Neural crest cell (in vitro differentiated cells): ENCODE results near the gene TBL2. TPM values are rescaled to one million over a fixed set of nuclear protein-coding genes. Genes with fewer than 3 reads are reported as not detected.

Experiments
- DNase-seq: peaks from one replicate; pipeline ENCODE4 v3.0.0; 2021; ENCODE audit warnings: low read depth, mixed read lengths, low spot score
- H3K27ac Mint-ChIP-seq: one replicate; pipeline ENCODE4 v1.8.0; 2021; ENCODE audit warnings: mild to moderate bottlenecking, mixed read lengths; ENCODE audit not compliant: unreplicated experiment
- H3K27me3 Mint-ChIP-seq: 2 replicates; pipeline ENCODE4 v1.8.0; 2021; ENCODE audit warnings: low read depth, mild to moderate bottlenecking, mixed read lengths
- H3K36me3 Mint-ChIP-seq: 2 replicates; pipeline ENCODE4 v1.8.0; 2021; ENCODE audit warnings: low read depth, mild to moderate bottlenecking, mixed read lengths
- H3K4me1 Mint-ChIP-seq: 2 replicates; pipeline ENCODE4 v1.8.0; 2021; ENCODE audit warnings: mixed read lengths
- H3K4me3 Mint-ChIP-seq: one replicate; pipeline ENCODE4 v1.8.0; 2021; ENCODE audit warnings: mild to moderate bottlenecking, mixed read lengths
- H3K9me3 Mint-ChIP-seq: 2 replicates; pipeline ENCODE4 v1.8.0; 2021; ENCODE audit warnings: mixed read lengths
- total RNA-seq: library from RNA; stranded (reverse); gene quantifications from 2 replicates; pipeline ENCODE4 v1.2.1, GENCODE V29; 2021
- TF ChIP-seq, protein P1 (sequence below): fragments of 200-600 bp; sonication (generic); conservative IDR thresholded peaks from 2 replicates; pipeline ENCODE4 v1.5.0; 2021; ENCODE audit warnings: antibody characterized with exemption, mild to moderate bottlenecking

Gene TBL2
- total RNA-seq, 1 donor from 2014 or later: 45.6 TPM

DNA sequence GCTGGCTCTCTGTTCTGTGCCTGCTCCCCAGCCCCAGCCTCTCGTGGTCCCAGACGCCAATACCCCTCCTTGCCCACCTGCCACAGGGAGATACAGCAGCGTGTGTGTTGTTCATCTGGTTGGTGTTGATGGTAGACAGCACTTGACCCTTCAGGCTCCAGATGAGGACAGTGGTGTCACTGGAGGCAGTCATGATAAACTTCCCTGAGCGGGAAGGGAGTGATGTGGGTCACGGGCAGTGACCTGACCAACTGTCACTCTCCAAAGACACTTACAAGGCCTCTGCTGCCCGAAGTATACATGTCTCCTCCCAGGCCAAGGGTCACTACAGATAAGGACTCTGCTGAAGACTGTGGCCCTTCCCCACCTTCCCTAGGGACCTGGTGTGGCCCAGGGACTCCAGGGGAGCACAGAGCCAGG lies 5.6 kb downstream of the TBL2 start:
- H3K27me3 Mint-ChIP-seq: no peaks in the 10 kb centered on the region
- TF ChIP-seq, protein P1, sequence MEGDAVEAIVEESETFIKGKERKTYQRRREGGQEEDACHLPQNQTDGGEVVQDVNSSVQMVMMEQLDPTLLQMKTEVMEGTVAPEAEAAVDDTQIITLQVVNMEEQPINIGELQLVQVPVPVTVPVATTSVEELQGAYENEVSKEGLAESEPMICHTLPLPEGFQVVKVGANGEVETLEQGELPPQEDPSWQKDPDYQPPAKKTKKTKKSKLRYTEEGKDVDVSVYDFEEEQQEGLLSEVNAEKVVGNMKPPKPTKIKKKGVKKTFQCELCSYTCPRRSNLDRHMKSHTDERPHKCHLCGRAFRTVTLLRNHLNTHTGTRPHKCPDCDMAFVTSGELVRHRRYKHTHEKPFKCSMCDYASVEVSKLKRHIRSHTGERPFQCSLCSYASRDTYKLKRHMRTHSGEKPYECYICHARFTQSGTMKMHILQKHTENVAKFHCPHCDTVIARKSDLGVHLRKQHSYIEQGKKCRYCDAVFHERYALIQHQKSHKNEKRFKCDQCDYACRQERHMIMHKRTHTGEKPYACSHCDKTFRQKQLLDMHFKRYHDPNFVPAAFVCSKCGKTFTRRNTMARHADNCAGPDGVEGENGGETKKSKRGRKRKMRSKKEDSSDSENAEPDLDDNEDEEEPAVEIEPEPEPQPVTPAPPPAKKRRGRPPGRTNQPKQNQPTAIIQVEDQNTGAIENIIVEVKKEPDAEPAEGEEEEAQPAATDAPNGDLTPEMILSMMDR: no peak
- no peak overlapping the region for H3K4me3 Mint-ChIP-seq
- H3K9me3 Mint-ChIP-seq: no peaks in the 10 kb centered on the region
- H3K27ac Mint-ChIP-seq: no peak overlapping the region
- peaks cover 16% of the 10 kb centered on the region for H3K36me3 Mint-ChIP-seq
- H3K4me1 Mint-ChIP-seq: peaks cover 13% of the 10 kb centered on the region
- DNase-seq: no peak

DNA sequence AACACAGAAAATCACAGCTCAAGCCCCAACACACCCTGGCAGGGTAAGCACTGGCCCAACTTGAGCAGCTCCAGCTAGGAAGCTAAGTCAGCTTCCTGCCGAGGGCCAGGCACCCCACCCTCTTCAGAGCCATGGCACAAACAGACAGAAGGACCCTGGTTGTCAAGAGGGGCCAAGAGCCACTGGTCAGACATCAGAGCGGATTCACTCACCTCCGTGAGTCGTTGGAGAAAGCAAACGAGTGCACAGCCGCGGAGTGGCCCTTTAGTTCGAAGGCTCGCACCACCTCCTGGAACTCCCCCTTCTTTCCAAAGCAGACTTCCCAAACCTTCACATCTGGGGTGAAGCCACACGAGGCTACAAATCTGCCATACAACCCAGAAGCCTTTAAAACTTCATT lies 7.4 kb downstream of the TBL2 start:
- peaks cover 14% of the 10 kb centered on the region for H3K36me3 Mint-ChIP-seq
- peaks cover 3% of the 10 kb centered on the region for H3K27me3 Mint-ChIP-seq
- H3K4me1 Mint-ChIP-seq: no peaks in the 10 kb centered on the region
- TF ChIP-seq, protein P1: no peak
- H3K9me3 Mint-ChIP-seq: no peaks in the 10 kb centered on the region
- no peak overlapping the region for H3K27ac Mint-ChIP-seq
- DNase-seq: no peak
- H3K4me3 Mint-ChIP-seq: no peak overlapping the region

DNA sequence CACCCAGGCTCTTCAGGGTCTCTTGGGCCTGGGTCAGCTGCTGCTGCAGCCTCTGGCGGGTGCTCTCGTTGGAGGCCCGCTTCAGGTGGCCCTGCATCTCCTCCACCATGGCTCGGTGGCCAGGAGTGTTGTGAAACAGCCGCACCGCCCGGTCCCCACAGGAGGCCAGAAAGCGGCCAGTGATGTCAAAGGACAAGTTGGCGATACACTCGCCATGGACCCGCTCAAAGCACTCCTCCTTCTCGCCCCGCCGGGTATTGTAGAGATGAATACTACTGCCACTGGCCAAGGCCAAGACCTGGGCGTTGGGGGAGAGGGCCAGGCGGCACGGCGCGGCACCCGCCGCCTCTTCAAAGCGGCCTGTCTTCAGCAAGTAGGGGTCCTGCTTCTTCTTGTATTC lies 7.9 kb downstream of the TBL2 start:
- H3K27ac Mint-ChIP-seq: no peak overlapping the region
- H3K9me3 Mint-ChIP-seq: no peaks in the 10 kb centered on the region
- TF ChIP-seq, protein P1: no peak
- no peak overlapping the region for H3K4me3 Mint-ChIP-seq
- peaks cover 14% of the 10 kb centered on the region for H3K36me3 Mint-ChIP-seq
- DNase-seq: no peak
- H3K27me3 Mint-ChIP-seq: peaks cover 8% of the 10 kb centered on the region
- no peaks in the 10 kb centered on the region for H3K4me1 Mint-ChIP-seq

GRCh38 chr7:73569042-73569608 lies 9.3 kb downstream of the TBL2 start:
- H3K36me3 Mint-ChIP-seq: peaks cover 12% of the 10 kb centered on the region
- H3K4me1 Mint-ChIP-seq: no peaks in the 10 kb centered on the region
- H3K27me3 Mint-ChIP-seq: peaks cover 18% of the 10 kb centered on the region
- no peak overlapping the region for H3K27ac Mint-ChIP-seq
- no peak overlapping the region for H3K4me3 Mint-ChIP-seq
- TF ChIP-seq, protein P1: no peak
- DNase-seq: no peak
- no peaks in the 10 kb centered on the region for H3K9me3 Mint-ChIP-seq

DNA sequence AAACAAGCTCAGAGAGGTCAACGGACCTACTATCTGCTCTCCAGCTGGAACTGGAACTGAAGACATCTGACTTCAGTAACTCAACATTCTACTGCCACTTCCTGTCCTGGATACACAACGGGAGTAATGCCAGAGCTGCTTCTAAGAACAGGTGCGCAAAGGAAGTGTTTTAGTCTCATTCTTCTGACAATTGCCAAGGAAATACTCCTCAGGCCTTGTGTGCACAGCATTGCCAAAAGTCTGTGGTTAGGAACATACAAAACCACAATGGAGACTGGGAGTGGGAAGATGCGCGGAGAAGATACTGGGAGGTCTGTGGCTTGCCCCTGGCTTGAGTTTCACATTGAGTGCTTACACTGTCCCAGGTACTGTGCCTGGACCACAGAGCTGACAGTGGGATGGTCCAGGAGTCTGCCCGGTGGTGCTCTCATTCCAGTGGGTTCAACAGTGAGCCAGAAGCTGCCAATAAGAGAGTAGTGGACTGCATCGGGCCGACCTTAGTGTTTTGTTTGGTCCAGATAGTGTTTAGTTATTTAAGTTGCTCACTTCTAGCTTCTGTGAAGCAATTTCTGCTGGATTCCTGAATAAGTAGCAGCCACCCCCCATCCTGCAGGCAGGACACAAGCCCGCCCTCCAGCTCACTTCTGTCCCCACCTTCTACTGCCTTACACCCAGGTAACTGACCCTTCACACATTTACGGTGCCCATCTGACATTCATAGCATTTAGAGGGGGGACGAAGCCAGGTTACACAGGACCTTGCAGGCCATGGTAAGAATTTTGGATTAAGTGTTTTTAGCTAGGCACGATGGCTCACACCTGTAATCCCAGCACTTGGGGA lies 10.3 kb downstream of the TBL2 start:
- peaks cover 18% of the 10 kb centered on the region for H3K27me3 Mint-ChIP-seq
- DNase-seq: no peak
- no peaks in the 10 kb centered on the region for H3K4me1 Mint-ChIP-seq
- H3K9me3 Mint-ChIP-seq: no peaks in the 10 kb centered on the region
- H3K36me3 Mint-ChIP-seq: peaks cover 12% of the 10 kb centered on the region
- no peak overlapping the region for H3K4me3 Mint-ChIP-seq
- TF ChIP-seq, protein P1: no peak
- H3K27ac Mint-ChIP-seq: no peak overlapping the region
